Measurements from ENCODE around the gene SYT6.

Gene SYT6

GRCh38 chr1:114117654-114118053 is 36.0 kb downstream of the SYT6 start:
- DNase-seq (ENCODE audit: low read depth in 3 of 3): no peak

- DNase-seq (ENCODE audit: low read depth in 3 of 3): no peak
Observed at GRCh38 chr1:114116086-114116485, 37.6 kb downstream of the SYT6 start.

- DNase-seq (ENCODE audit: low read depth in 3 of 3): no peak
Observed at GRCh38 chr1:114114185-114115094, 39.2 kb downstream of the SYT6 start.

- no peak for DNase-seq (ENCODE audit: low read depth in 3 of 3)
Observed at GRCh38 chr1:114113411-114114184, 40.1 kb downstream of the SYT6 start.

GRCh38 chr1:114112775-114113174 is 40.9 kb downstream of the SYT6 start:
- DNase-seq (ENCODE audit: low read depth in 3 of 3): no peak

- DNase-seq (ENCODE audit: low read depth in 3 of 3): no peak
Observed at GRCh38 chr1:114111731-114112641, 41.7 kb downstream of the SYT6 start.

- DNase-seq (ENCODE audit: low read depth in 3 of 3): no peak
Observed at GRCh38 chr1:114109981-114110380, 43.7 kb downstream of the SYT6 start.

- no peak for DNase-seq (ENCODE audit: low read depth in 3 of 3)
Observed at GRCh38 chr1:114108751-114109255, 44.9 kb downstream of the SYT6 start.

GRCh38 chr1:114107474-114108435 is 45.9 kb downstream of the SYT6 start:
- DNase-seq (ENCODE audit: low read depth in 3 of 3): no peak

GRCh38 chr1:114105421-114105979 is 48.2 kb downstream of the SYT6 start:
- DNase-seq (ENCODE audit: low read depth in 3 of 3): no peak

- no peak for DNase-seq (ENCODE audit: low read depth in 3 of 3)
Observed at GRCh38 chr1:114104949-114105348, 48.7 kb downstream of the SYT6 start.

GRCh38 chr1:114103992-114104391 is 49.7 kb downstream of the SYT6 start:
- DNase-seq (ENCODE audit: low read depth in 3 of 3): no peak

GRCh38 chr1:114102136-114102535 is 51.5 kb downstream of the SYT6 start:
- no peak for DNase-seq (ENCODE audit: low read depth in 3 of 3)

GRCh38 chr1:114100148-114100547 is 53.5 kb downstream of the SYT6 start:
- no peak for DNase-seq (ENCODE audit: low read depth in 3 of 3)

GRCh38 chr1:114099268-114099667 is 54.4 kb downstream of the SYT6 start:
- DNase-seq (ENCODE audit: low read depth in 3 of 3): no peak

- no peak for DNase-seq (ENCODE audit: low read depth in 3 of 3)
Observed at GRCh38 chr1:114097109-114097508, 56.6 kb downstream of the SYT6 start.

- DNase-seq (ENCODE audit: low read depth in 3 of 3): no peak
Observed at GRCh38 chr1:114094675-114095074, 59.0 kb downstream of the SYT6 start.

GRCh38 chr1:114094363-114094634 is 59.4 kb downstream of the SYT6 start:
- DNase-seq (ENCODE audit: low read depth in 3 of 3): no peak

GRCh38 chr1:114093624-114094362 is 59.9 kb downstream of the SYT6 start:
- DNase-seq (ENCODE audit: low read depth in 3 of 3): no peak
